Transverse colon (tissue), 3 donors: Measurements from ENCODE around the gene UGT1A5.

ENCODE experiments used
- EP300 ChIP-seq: sonication (generic); formaldehyde crosslinking; IDR thresholded peaks from one replicate; pipeline ENCODE4 v1.6.1; 2017; ENCODE audit warnings: antibody characterized with exemption, low read depth
- TF ChIP-seq, protein P1 (sequence below), 5 experiments: fragments of 200-600 bp in 3 of 5; fragments of 450-650 bp in 2 of 5; sonication (generic) in 3 of 5; IDR thresholded peaks; 1 replicate in 2 of 5; 2 replicates in 3 of 5; pipeline ENCODE4 v1.5.1; 2016 to 2017; ENCODE audit warnings: antibody characterized with exemption in 5 of 5, inconsistent platforms in 3 of 5, mild to moderate bottlenecking in 2 of 5, moderate library complexity in 1 of 5

DNA sequence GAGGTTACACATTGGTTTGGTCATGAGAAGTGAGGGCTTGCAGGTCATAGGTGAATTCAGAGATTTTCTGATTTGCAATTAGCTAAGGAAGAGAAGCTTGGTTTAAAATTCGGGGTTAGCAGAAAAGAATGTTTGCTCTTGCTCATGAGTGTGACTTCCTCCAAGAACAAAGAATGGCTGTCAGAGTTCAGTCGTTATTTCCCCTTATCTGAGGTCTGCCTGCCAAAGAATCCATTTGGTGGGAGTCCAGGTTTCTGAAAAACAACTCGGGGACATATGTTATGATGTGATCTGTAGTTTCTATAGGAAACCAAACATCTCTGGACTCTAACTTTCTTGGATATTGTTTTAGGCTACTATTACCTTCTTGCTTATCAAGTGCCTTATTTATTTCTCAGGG lies 23.2 kb upstream of the UGT1A5 start:
- TF ChIP-seq, protein P1, sequence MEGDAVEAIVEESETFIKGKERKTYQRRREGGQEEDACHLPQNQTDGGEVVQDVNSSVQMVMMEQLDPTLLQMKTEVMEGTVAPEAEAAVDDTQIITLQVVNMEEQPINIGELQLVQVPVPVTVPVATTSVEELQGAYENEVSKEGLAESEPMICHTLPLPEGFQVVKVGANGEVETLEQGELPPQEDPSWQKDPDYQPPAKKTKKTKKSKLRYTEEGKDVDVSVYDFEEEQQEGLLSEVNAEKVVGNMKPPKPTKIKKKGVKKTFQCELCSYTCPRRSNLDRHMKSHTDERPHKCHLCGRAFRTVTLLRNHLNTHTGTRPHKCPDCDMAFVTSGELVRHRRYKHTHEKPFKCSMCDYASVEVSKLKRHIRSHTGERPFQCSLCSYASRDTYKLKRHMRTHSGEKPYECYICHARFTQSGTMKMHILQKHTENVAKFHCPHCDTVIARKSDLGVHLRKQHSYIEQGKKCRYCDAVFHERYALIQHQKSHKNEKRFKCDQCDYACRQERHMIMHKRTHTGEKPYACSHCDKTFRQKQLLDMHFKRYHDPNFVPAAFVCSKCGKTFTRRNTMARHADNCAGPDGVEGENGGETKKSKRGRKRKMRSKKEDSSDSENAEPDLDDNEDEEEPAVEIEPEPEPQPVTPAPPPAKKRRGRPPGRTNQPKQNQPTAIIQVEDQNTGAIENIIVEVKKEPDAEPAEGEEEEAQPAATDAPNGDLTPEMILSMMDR (IDR thresholded peaks at IDR 0.05), result no peak
- TF ChIP-seq EP300, result no peak
